B cell (primary cell): ENCODE measurements around the gene TFEB.

Source experiments
- EZH2 ChIP-seq: IDR thresholded peaks from 2 replicates; pipeline ENCODE4 v1.6.1; 2012; ENCODE audit warnings: borderline replicate concordance, low read depth, mild to moderate bottlenecking, moderate library complexity, low read length; ENCODE audit not compliant: insufficient read depth, poor library complexity, severe bottlenecking
- TF ChIP-seq, protein P1 (sequence below): fragments of 200-600 bp; IDR thresholded peaks from one replicate; pipeline ENCODE4 v1.8.0; 2022; ENCODE audit warnings: antibody characterized with exemption, mild to moderate bottlenecking

GRCh38 chr6:41707565-41708200 lies 27.7 kb downstream of the TFEB start:
- TF ChIP-seq, protein P1, sequence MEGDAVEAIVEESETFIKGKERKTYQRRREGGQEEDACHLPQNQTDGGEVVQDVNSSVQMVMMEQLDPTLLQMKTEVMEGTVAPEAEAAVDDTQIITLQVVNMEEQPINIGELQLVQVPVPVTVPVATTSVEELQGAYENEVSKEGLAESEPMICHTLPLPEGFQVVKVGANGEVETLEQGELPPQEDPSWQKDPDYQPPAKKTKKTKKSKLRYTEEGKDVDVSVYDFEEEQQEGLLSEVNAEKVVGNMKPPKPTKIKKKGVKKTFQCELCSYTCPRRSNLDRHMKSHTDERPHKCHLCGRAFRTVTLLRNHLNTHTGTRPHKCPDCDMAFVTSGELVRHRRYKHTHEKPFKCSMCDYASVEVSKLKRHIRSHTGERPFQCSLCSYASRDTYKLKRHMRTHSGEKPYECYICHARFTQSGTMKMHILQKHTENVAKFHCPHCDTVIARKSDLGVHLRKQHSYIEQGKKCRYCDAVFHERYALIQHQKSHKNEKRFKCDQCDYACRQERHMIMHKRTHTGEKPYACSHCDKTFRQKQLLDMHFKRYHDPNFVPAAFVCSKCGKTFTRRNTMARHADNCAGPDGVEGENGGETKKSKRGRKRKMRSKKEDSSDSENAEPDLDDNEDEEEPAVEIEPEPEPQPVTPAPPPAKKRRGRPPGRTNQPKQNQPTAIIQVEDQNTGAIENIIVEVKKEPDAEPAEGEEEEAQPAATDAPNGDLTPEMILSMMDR = no peak
- TF ChIP-seq EZH2 = no peak
